ENCODE data around the gene RFX2. TPM values are rescaled to one million over a fixed set of nuclear protein-coding genes. Genes with fewer than 3 reads are reported as not detected.

RFX2 gene
- total RNA-seq, 1 experiment from 2014 or later = 3.7 TPM

DNA sequence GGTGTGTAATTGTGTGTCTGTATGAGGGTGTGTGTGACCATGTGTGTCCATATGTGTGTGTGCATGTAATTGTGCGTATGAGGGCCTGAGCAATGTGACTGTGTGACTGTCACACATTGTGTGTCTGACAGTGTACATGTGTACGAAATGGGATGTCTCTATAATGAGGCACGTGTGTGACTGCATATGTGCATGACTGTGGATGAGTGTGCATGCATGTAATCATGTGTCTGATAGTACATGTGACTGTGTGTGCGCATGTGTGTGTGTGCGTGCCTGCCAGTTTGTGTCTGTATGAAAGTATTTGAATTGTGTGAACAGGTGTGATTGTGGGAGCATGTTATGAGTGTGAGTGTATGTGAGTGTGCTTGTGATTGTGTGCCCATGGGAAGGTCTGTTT is 22.9 kb upstream of the RFX2 start:
- H3K23ac ChIP-seq (ENCODE audit: insufficient read length, low read depth, low read length) = no peak overlapping the region
- H4K20me1 ChIP-seq (ENCODE audit: control insufficient read depth, insufficient read depth, insufficient read length) = no peaks in the 10 kb centered on the region
- H4K91ac ChIP-seq (ENCODE audit: insufficient read length, low read depth, low read length) = no peak overlapping the region
- no peak overlapping the region for H3K14ac ChIP-seq (ENCODE audit: insufficient read depth, low read length)
- no peak overlapping the region for H3T11ph ChIP-seq (ENCODE audit: low read length)
- no peaks in the 10 kb centered on the region for H3K79me2 ChIP-seq (ENCODE audit: insufficient read depth, low read length)
- no peak overlapping the region for H2BK5ac ChIP-seq (ENCODE audit: insufficient read length, low read length)
- no peak overlapping the region for H3K56ac ChIP-seq (ENCODE audit: insufficient read length, low read depth, low read length)
- H2BK120ac ChIP-seq (ENCODE audit: low read depth, low read length, poor library complexity, severe bottlenecking) = no peak overlapping the region
- TF ChIP-seq, protein P1, sequence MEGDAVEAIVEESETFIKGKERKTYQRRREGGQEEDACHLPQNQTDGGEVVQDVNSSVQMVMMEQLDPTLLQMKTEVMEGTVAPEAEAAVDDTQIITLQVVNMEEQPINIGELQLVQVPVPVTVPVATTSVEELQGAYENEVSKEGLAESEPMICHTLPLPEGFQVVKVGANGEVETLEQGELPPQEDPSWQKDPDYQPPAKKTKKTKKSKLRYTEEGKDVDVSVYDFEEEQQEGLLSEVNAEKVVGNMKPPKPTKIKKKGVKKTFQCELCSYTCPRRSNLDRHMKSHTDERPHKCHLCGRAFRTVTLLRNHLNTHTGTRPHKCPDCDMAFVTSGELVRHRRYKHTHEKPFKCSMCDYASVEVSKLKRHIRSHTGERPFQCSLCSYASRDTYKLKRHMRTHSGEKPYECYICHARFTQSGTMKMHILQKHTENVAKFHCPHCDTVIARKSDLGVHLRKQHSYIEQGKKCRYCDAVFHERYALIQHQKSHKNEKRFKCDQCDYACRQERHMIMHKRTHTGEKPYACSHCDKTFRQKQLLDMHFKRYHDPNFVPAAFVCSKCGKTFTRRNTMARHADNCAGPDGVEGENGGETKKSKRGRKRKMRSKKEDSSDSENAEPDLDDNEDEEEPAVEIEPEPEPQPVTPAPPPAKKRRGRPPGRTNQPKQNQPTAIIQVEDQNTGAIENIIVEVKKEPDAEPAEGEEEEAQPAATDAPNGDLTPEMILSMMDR (conservative IDR thresholded peaks at IDR 0.05) = no peak
- no CpG with 5 or more reads among the region's 5 CpGs for WGBS (ENCODE audit: extremely low coverage, insufficient read length, low lambda C conversion rate)
- H3K27ac ChIP-seq (ENCODE audit: insufficient read length, low read depth, low read length) = no peak overlapping the region
- H3K27me3 Mint-ChIP-seq (ENCODE audit: low read depth) = no peaks in the 10 kb centered on the region; the same call in none of the 2 replicates
- no peaks in the 10 kb centered on the region; the same call in 1 of the 2 replicates for H3K4me1 ChIP-seq (ENCODE audit: insufficient read depth, low read length)
- no peak overlapping the region for H3K27ac Mint-ChIP-seq
- H2AFZ ChIP-seq (ENCODE audit: low read length) = no peak overlapping the region
- no peak overlapping the region for H3K18ac ChIP-seq (ENCODE audit: insufficient read length, low read depth, low read length)
- H4K8ac ChIP-seq (replicated peaks; ENCODE audit: insufficient read length, low read depth, low read length) = no peak overlapping the region
- H3K4me2 ChIP-seq (ENCODE audit: insufficient read depth, insufficient read length, low read length) = no peak overlapping the region
- no peak for DNase-seq
- H2AK5ac ChIP-seq (ENCODE audit: insufficient read length, low read length) = no peak overlapping the region
- H3K27me3 ChIP-seq (ENCODE audit: insufficient read depth, low read length) = no peaks in the 10 kb centered on the region
- H3K23me2 ChIP-seq (ENCODE audit: insufficient read length, low read depth, low read length, poor library complexity, severe bottlenecking) = no peaks in the 10 kb centered on the region
- H3K9me3 Mint-ChIP-seq = peaks cover 5 to 32% of the 10 kb centered on the region in 2 experiments
- no peak overlapping the region for H2BK12ac ChIP-seq (ENCODE audit: insufficient read length, low read depth, low read length)
- no peak overlapping the region for H3K4me3 Mint-ChIP-seq
- H3K36me3 Mint-ChIP-seq (ENCODE audit: insufficient read depth in 1 of 3, low read depth in 3 of 3) = no peaks in the 10 kb centered on the region
- H4K5ac ChIP-seq (ENCODE audit: insufficient read length, low read depth, low read length) = no peak overlapping the region
- peaks cover 0 to 4% of the 10 kb centered on the region in 2 experiments; a peak in 2 of 4 replicates for H3K4me1 Mint-ChIP-seq
- H2BK15ac ChIP-seq (ENCODE audit: low read depth, low read length) = no peak overlapping the region
- no peak overlapping the region for H2BK20ac ChIP-seq (ENCODE audit: low read depth, low read length, poor library complexity, severe bottlenecking)
- no peaks in the 10 kb centered on the region for H3K79me1 ChIP-seq (ENCODE audit: insufficient read depth, low read depth, low read length, poor library complexity, severe bottlenecking)
- H3K9me3 ChIP-seq (ENCODE audit: control insufficient read depth, low read depth, low read length) = no peaks in the 10 kb centered on the region
- no peak overlapping the region for H3K4ac ChIP-seq (ENCODE audit: low read depth, low read length)
- no peak overlapping the region for H3K9ac ChIP-seq (ENCODE audit: extremely low read depth, insufficient read length, low read length)
